HK-2 (cell line): ENCODE data around the gene POLR1H.
"Not testable (repeated sequence)": the region's sequence is repeated elsewhere in the genome, so short reads cannot be mapped to it uniquely, and the experiment has no call there.

Source experiments
- DNase-seq: peaks from one replicate; pipeline ENCODE4 v3.0.0-alpha.2; 2018; ENCODE audit not compliant: unreplicated experiment

Gene POLR1H, protein sequence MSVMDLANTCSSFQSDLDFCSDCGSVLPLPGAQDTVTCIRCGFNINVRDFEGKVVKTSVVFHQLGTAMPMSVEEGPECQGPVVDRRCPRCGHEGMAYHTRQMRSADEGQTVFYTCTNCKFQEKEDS

DNA sequence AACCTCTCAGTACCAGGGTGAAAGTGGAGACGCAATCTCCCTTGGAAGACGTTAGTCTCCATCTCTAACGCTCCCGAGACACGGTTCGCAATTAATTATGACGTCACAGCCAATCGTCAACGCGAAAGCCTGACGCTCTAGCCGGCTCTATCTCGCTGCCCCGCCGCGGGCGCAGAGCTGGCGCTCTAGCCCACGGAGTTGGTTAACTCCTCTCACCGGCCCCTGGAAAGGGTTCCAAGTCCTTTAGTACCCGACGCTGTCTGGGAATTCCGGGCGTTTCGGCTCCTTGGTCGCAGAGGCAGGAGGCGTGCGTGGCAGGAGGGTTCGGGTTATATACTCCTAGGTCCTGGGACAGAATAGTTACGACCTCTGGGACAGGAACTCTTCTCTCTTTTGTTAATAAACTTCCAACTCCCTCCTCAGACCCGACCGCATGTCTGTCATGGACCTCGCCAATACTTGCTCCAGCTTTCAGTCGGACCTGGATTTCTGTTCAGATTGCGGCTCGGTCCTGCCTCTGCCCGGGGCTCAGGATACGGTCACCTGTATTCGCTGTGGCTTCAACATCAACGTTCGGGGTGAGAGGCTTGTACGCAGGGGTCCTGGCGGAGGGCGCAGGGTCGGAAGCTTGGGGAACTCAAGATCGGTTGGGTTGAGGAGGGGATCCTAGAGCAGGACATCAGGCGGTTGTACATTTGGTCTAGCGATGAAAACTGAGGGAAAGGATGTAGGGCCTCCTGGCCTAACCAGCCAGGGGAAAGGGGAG, at the start of gene POLR1H:
POLR1H (plus strand) TSS at position 174 of the 766 bp plus-strand sequence; CDS start at position 434, 260 bp downstream.
- DNase-seq = peak; percentile 91

GRCh38 chr6:30013291-30013922, 47.7 kb upstream of the POLR1H start:
- peak; percentile 21 for DNase-seq

- DNase-seq = no peak
Observed at GRCh38 chr6:30019819-30020218, 41.2 kb upstream of the POLR1H start.

DNA sequence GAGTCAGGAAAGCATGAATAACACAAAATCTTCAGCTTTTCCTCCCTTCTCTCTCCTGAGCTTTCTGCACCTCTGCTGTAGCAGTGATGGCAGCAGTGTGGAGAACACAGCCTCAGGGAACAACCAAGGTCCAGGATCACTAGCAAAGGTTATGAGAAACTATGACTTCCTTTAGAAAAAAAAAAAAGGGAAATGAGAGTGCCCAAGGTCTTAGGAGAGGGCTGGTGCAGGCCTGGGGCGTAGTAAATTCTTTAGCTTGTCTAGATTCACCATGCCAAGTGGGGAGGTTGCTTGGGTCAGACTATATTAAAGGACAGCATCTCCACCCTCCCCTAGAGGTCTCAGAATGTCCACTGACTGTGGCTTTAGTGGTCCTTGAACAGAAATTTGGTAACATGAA, 40.4 kb upstream of the POLR1H start:
- DNase-seq = no peak

- DNase-seq = no peak
Observed at GRCh38 chr6:30022189-30022588, 38.9 kb upstream of the POLR1H start.

GRCh38 chr6:30022712-30023111, 38.4 kb upstream of the POLR1H start:
- not testable (repeated sequence) for DNase-seq

DNA sequence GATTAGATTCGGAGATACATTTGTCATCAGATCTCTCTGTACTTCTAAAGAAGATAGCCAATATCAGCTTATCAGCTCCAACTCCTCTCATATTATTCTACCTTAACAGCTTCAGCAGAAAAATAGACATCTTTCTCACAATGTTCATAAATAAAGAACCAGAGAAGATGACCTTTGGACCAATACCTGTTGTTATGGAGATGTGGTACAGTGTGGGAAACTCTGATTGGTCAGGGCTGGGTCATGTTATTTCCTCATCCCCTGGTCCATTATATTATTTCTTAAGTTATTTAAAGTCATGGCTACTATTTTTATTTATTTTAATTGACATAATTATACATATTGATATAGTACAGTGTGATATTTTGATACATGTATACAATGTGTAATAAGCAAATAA, 35.9 kb upstream of the POLR1H start:
- no peak for DNase-seq

- DNase-seq = no peak
Observed at GRCh38 chr6:30029588-30029987, 31.5 kb upstream of the POLR1H start.

- no peak for DNase-seq
Observed at GRCh38 chr6:30031381-30031780, 29.7 kb upstream of the POLR1H start.

- not testable (repeated sequence) for DNase-seq
Observed at GRCh38 chr6:30033440-30033839, 27.6 kb upstream of the POLR1H start.

- no peak for DNase-seq
Observed at GRCh38 chr6:30035784-30036183, 25.3 kb upstream of the POLR1H start.

- DNase-seq = no peak
Observed at GRCh38 chr6:30037182-30037788, 23.8 kb upstream of the POLR1H start.

GRCh38 chr6:30041221-30041620, 19.8 kb upstream of the POLR1H start:
- no peak for DNase-seq

- DNase-seq = no peak
Observed at GRCh38 chr6:30041821-30042220, 19.2 kb upstream of the POLR1H start.

DNA sequence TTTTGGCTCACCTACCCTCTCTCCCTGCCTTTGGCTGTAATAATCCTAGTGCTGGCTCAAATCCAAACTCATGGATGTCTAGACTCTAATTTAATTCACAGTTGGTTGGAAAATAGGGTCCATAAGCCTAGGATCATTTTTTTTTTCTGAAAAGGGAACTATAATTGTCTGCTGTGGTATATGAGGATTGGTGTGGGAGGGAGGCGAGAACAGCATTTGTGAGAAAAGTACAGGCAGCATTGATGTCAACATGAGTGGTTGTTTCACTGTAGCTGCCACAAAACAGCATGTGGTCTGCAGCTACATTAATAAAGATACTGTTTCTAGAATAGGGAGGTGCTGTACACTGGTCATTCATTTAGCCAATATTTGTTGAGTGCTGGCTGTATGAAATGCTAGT, 18.6 kb upstream of the POLR1H start:
- no peak for DNase-seq

GRCh38 chr6:30042914-30043313, 18.2 kb upstream of the POLR1H start:
- DNase-seq = no peak

GRCh38 chr6:30043744-30044143, 17.3 kb upstream of the POLR1H start:
- DNase-seq = no peak

GRCh38 chr6:30044630-30045029, 16.4 kb upstream of the POLR1H start:
- DNase-seq = no peak

DNA sequence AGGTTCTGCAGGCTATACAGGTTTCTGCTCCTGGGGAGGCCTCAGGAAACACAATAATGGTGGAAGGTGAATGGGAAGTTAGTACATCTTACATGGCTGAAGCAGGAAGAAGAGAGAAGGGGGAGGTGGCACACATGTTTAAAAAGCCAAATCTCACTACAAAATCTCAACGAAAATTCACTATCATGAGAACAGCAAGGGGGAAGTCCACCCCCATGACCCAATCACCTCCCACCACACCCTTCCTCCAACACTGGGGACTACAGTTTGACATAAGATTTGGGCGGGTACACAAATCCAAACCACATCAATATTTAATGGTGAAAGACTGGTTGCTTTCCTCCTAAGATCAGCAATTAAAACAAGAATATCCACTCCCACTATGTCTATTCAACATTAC, 13.8 kb upstream of the POLR1H start:
- no peak for DNase-seq

- DNase-seq = no peak
Observed at GRCh38 chr6:30053682-30054081, 7.4 kb upstream of the POLR1H start.

GRCh38 chr6:30055513-30055912, 5.6 kb upstream of the POLR1H start:
- DNase-seq = no peak

GRCh38 chr6:30060606-30061091, 416 bp upstream of the POLR1H start:
- DNase-seq = peak; percentile 44
